ENCODE data around the gene NTRK1. TPM values are rescaled to one million over a fixed set of nuclear protein-coding genes. Genes with fewer than 3 reads are reported as not detected.
"Not testable (repeated sequence)": the region's sequence is repeated elsewhere in the genome, so short reads cannot be mapped to it uniquely, and the experiment has no call there.

NTRK1 gene
- total RNA-seq, 1 donor from 2014 or later: 0.69 TPM

DNA sequence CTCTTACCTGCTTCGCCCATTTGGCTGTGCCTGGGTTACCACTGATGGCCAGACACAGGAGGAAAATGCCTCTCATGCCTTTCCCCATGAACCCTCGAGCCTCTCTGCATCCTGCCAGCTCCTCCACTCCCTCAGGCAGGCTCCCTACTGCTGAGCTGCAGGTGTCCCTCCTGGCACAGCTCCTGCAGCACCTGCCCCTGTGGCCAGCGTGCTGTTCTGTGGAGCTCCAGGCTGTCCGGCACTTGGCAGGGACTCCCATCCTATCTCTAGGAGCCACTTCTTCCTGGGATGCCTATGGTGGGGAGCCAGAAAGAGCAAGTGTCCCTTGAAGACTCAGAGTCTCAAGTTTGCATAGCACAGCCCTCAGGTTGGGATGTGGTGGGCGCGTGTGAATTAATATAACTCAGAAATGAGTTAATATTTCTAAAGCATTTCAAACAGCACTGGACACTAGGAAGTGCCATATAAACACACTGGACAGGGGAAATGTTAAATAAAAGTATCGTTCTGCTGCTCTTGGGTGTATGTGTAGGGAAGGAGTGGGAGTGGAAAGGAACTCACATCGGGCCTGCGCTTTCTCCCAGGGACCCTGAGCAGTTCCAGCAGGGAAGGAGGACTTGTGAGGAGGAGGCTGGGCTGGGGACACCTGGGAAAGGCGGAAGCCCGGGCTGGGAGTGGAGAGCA lies 62.5 kb downstream of the NTRK1 start:
- DNase-seq: no peak
- intact Hi-C loops (cut with micrococcal nuclease): no loop called here
- ATAC-seq: no peak

DNA sequence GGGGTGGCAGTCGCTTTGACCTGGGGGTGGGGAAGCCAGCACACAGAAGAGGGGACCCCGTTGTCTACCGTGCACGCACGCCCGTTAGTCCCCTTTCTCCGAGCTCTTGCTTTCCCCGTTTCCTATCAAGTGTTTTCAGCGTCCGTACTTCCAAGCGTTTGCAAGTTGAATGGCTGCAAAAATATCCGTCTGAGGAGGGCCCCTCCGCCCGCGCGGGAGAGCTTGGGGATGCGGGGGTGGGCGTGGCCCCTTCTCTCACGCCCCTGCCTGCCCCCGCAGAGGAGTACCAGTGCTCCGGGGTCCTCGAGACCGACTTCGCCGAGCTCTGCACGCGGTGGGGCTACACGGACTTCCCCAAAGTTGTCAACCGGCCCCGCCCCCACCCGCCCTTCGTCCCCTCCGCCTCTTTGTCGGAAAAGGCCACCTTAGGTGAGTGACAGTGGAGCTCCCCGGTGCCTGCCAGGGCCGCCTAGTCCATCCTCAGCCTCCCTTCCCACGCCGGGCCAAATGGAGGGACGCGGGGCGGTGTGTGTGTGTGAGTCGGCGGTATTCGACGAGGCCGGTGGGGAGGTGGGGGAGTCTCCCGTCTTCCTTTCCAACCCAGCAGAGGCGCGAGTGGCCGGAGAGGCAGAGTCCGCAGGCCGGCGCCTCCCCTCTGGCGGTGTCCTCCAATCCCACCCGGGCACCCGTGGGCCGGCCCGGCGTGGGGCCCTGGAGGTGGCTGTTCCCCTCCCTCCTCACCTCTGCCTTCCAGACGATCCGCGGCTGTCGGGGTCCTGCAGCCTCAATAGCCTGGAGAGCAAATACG lies 63.2 kb downstream of the NTRK1 start:
- no peak for ATAC-seq

DNA sequence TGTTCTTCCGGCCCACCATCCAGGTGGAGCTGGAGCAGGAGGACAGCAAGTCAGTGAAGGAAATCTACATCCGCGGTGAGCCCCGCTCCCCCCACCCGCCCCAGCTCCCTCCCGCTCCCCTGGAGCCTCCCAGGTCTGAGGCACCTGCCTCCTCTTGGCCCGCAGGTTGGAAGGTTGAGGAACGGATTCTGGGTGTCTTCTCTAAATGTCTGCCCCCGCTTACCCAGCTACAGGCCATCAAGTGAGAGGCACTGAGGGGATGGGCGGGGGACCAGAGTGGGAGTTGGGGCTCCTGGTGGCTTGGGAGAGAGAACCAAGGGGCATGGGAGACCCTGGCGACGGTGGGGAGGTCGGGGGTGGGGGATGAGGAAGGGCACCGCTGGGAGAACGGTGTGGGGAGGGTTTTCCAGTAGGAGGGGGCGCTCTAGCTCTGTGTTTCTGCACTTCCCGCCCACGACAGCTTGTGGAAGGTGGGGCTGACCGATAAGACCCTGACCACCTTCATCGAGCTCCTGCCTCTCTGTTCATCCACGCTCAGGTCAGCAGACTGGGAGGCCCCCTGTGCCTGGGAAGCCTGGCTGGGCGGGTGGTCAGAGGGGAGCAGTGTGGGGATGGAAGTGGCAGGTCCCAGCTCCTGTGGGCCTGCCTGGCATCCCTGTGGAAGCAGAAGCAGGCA lies 64.0 kb downstream of the NTRK1 start:
- ATAC-seq (no peak), DNase-seq (no peak)
- intact Hi-C loops (cut with micrococcal nuclease): no loop called here

More for the DNA sequence above, 63.2 kb downstream of the NTRK1 start:
- DNase-seq: no peak
- intact Hi-C loops (cut with micrococcal nuclease): no loop called here

DNA sequence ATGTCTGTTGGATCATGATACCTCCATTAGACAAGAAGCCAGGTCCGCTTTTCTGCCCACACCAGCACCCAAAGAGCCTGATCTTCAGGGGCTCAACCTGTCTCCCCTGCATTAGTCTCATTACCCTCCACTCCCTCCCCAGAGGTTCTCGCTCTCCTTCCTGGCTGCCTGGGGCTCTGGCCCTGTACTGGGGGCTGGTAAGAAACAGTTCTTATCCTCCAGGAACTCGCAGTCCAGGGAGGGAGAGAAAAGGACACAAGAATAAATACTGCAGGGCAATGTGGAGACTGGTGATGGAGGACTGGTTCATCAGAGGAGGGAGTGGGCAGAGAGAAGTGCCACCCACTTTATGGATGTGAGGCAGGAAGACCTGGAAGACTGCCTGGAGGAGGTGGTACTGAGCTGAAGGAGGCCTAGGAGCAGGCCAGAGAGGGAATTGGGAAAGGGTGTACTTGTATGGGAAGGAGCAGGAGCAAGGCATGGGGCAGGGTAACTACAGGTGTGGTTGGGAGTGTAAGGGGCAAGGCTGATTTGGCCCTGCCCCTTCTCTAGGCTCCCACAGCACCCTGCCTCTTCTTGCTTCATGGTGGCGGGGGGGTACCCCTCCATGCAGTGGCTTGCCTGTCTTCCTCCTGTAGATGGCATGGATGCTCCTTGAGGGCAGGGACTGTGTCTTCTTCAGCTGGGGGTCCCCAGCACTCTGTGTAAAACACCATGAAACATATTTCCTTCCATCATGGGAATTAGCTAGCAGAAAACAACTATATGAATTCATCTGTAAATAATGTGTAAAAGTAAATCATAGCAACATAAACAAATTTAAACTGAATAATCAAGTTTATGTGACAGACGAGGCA lies 64.7 kb downstream of the NTRK1 start:
- DNase-seq (no peak), ATAC-seq (no peak)
- intact Hi-C loops (cut with micrococcal nuclease): no loop called here

DNA sequence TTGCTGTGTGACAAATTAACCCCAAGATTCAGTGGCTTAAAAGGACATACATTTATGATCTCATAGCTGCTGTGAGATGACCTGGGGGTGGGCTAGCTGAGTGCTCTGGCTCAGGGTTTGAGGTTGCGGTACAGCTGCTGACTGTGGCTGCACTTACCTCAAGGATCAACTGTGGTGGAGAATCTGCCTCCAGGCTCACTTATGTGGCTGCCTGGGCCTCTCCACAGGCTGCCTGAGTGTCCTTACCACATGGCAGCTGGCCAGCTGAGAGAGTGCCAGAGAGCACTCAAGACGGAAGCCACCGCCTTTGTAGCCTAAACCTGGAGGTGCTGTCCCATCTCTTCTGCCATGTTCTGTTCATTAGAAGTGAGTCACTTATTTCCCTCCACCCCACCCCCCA lies 65.5 kb downstream of the NTRK1 start:
- intact Hi-C loops (cut with micrococcal nuclease): no loop called here
- DNase-seq (peak; percentile 76), ATAC-seq (peak; percentile 42)

DNA sequence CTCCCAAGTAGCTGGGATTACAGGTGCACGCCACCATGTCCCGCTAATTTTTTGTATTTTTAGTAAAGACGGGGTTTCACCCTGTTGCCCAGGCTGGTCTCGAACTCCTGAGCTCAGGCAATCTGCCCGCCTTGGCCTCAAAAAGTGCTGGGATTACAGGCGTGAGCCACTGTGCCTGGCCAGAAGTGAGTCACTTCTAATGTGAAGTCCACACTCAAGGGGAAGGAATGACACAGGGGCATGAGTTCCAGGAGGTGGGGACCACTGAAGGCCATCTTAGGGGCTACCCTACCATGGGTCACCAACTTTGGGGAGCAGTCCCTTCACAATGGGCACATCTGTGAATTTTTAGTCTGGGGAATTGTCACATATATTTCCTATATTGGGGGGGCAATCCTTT lies 66.0 kb downstream of the NTRK1 start:
- ATAC-seq; intact Hi-C loops (cut with micrococcal nuclease); DNase-seq: not testable (repeated sequence)

DNA sequence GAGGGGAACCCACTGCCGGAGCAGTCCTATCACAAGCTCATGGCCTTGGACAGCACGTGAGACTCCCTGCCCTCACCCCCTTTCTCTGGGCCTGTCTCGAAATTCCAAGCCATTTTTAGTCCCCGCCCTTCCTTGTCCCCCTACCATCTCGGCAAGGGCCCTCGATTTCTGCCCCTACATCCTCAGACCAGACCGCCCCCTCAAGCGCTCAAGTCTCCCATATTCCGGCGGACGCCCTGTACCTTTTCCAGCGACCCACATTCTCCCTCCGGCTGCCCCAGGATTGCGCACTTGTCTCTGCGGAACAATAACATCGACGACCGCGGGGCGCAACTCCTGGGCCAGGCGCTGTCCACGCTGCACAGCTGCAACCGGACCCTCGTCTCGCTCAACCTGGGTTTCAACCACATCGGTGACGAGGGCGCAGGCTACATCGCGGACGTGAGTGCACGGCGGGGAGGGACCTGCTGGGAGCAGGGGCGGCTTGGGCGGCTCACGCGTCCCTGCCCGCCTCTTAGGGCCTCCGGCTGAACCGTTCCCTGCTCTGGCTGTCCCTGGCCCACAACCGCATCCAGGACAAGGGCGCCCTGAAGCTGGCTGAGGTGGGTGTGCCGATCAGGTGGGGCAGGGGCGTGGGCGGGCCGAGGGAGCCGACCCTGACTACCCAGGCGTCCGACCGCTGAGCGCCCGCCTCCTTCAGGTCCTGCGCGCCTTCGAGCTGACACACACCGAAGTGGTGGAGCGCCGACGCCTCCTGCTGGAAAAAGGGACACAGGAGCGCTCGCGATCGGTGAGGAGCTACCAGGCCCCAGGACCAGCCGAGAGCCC lies 66.8 kb downstream of the NTRK1 start:
- intact Hi-C loops (cut with micrococcal nuclease): no loop called here
- DNase-seq: peak; percentile 80
- peak; percentile 74 for ATAC-seq

DNA sequence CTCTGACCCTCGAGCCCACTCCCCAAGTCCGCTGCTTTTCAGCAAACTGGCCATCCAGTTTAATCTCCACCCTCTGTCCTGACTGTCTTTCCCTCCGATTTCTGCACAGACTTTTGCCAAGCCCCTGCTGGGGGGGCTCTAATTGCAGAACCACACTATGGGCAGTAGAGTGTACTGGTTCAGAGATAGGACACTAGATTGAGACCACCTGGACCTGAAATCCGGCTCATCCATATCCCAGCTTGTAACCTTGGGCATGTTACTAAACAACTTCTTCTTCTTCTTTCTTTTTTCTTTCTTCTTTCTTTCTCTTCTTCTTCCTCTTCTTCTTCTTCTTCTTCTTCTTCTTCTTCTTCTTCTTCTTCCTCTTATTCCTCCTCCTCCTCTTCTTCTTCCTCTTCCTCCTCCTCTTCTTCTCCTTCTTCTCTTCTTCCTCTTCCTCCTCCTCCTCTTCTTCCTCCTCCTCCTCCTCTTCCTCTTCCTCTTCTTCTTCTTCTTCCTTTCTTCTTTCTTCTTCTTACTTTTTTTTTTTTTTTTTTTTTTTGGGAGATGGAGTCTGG lies 67.5 kb downstream of the NTRK1 start:
- ATAC-seq: no peak
- no peak for DNase-seq
- intact Hi-C loops (cut with micrococcal nuclease): no loop called here

DNA sequence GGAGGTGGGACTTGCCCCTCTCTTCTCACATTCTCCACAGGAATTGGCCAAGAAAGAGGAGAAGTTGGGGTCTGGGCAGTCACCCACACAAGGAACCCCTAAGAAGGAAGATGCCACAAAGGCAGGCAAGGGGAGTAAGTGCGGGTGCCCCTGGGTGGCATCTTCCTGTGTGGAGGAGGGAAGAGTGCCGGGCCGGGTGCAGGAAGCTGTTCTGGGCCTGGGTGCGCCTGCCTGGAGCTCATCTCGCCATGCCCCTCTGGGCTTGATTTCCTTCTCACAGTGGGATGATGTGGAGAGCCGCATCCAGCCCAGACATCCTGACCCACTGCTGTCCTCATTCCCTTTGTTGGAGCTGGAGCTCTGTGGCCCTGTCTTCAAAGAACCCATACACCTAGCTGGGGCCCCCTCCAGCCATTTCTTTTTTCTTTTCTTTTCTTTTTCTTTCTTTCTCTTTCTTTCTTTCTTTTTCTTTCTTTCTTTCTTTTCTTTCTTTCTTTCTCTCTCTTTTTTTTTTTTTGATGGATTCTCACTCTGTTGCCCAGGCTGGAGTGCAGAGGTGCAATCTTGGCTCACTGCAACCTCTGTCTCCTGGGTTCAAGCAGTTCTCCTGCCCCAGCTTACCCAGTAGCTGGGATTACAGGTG lies 69.1 kb downstream of the NTRK1 start:
- no peak for DNase-seq
- intact Hi-C loops (cut with micrococcal nuclease): no loop called here
- no peak for ATAC-seq

DNA sequence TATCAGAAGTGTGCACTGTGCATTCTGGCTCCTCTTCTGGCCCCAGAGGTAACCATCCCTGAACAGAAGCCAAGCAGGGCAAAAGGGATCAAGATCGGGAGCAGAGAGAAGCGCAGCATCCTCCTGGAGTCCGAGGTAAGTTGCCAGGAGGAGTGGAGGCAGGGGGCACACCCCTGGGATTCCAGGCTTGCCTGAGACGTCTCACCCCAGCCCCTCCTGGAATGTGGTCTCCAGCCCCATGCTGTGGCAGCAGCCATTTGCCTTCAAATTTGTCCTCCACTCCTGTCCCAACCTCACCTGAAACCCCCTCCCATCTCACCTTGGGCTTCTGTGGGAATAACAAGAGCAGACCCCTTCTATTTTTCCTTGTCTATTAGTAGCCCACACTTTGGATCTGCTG lies 69.8 kb downstream of the NTRK1 start:
- DNase-seq: no peak
- intact Hi-C loops (cut with micrococcal nuclease): no loop called here

More for the DNA sequence above, 69.8 kb downstream of the NTRK1 start:
- no peak for ATAC-seq

Other genes starting within 250 kb of the NTRK1 start
- 1.5 TPM for gene HAPLN2, start 241.4 kb upstream of the NTRK1 start, total RNA-seq
- 0.52 TPM for gene BCAN, start 218.7 kb upstream of the NTRK1 start, total RNA-seq
- gene NES, start 183.5 kb upstream of the NTRK1 start, total RNA-seq: 94.7 TPM
- gene CRABP2, start 155.3 kb upstream of the NTRK1 start, total RNA-seq: 0.74 TPM
- gene METTL25B, start 132.4 kb upstream of the NTRK1 start, total RNA-seq: 14.7 TPM
- 12.0 TPM for gene ISG20L2, start 132.1 kb upstream of the NTRK1 start, total RNA-seq
- gene MRPL24, start 119.8 kb upstream of the NTRK1 start, total RNA-seq: 96.1 TPM
- 185 TPM for gene HDGF, start 109.2 kb upstream of the NTRK1 start, total RNA-seq
- gene PRCC, start 93.3 kb upstream of the NTRK1 start, total RNA-seq: 41.3 TPM
- 1.0 TPM for gene SH2D2A, start 44.0 kb upstream of the NTRK1 start, total RNA-seq
- gene INSRR, start 1.7 kb upstream of the NTRK1 start, total RNA-seq: 0.72 TPM
- 8.2 TPM for gene PEAR1, start 32.9 kb downstream of the NTRK1 start, total RNA-seq
- 0.17 TPM for gene LRRC71, start 59.8 kb downstream of the NTRK1 start, total RNA-seq
- gene ARHGEF11, start 184.9 kb downstream of the NTRK1 start, total RNA-seq: 28.8 TPM
- gene ETV3L, start 238.9 kb downstream of the NTRK1 start, total RNA-seq: not detected